HCT116 (cell line): Measurements from ENCODE around the gene CRACDL. TPM values are rescaled to one million over a fixed set of nuclear protein-coding genes. Genes with fewer than 3 reads are reported as not detected.

Source experiments
- ATAC-seq: fragments of 200-7000 bp; cut with Tn5 transposase; 2 replicates; pipeline ENCODE4 v1.9.1; 2020; ENCODE audit warnings: mild to moderate bottlenecking, moderate library complexity
- BruUV-seq: library from RNA; stranded (reverse); fragments of 400-500 nt; replicated peaks from 2 replicates; lab custom pipeline; 2021; lab: Mats Ljungman, UMichigan
- CTCF ChIA-PET: fragments of 300-600 bp; sonication (Branson Sonifier 250); formaldehyde crosslinking; loops from one replicate; lab custom pipeline; 2021; ENCODE audit warnings: antibody characterized with exemption; lab: Charles Lee
- POLR2A ChIA-PET: fragments of 300-600, 350-600 bp; sonication (Branson Sonifier 250); formaldehyde crosslinking; loops from one replicate; lab custom pipeline; 2021; ENCODE audit warnings: antibody characterized with exemption; lab: Charles Lee
- RAD21 ChIA-PET, 2 experiments: fragments of 300-600 bp; sonication (Branson Sonifier 250); formaldehyde crosslinking; loops; one replicate each; lab custom pipeline; 2023; ENCODE audit warnings: low total read pairs in 2 of 2; ENCODE audit not compliant: uncharacterized antibody in 2 of 2, unreplicated experiment in 2 of 2, low non-redundant PET in 1 of 2; lab: Charles Lee
- DNase-seq: peaks from one replicate; pipeline ENCODE4 v3.0.0-alpha.2; 2010; ENCODE audit warnings: low read depth, low spot score
- H2AFZ ChIP-seq: fragments of 200-600 bp; shearing (Covaris generic), sonication (generic); 2 replicates; pipeline ENCODE4 v1.6.1; 2017; ENCODE audit warnings: low read depth, mixed run types, mixed read lengths, antibody characterized with exemption, low read length; ENCODE audit not compliant: poor library complexity, severe bottlenecking
- H3K27ac ChIP-seq: 2 replicates; pipeline ENCODE4 v1.5.1; 2012; ENCODE audit warnings: low read depth, low read length
- H3K27me3 ChIP-seq: fragments of 200-600 bp; sonication (generic); 2 replicates; pipeline ENCODE4 v1.6.1; 2016; ENCODE audit warnings: mixed run types, low read length, mixed read lengths; ENCODE audit not compliant: insufficient read depth
- H3K36me3 ChIP-seq, 2 experiments: fragments of 200-500 bp in 1 of 2; fragments of 200-600 bp in 1 of 2; sonication (Bioruptor generic) in 1 of 2; sonication (generic) in 1 of 2; 2 replicates each; pipeline versions ENCODE4 v1.5.1 to v1.6.1; 2014 to 2016; ENCODE audit warnings: low read length in 2 of 2, inconsistent platforms in 1 of 2, mixed read lengths in 1 of 2, mixed run types in 1 of 2; ENCODE audit not compliant: insufficient read depth in 2 of 2, control insufficient read depth in 1 of 2
- H3K4me1 ChIP-seq, 2 experiments: fragments of 200-600 bp in 1 of 2; sonication (generic) in 1 of 2; 2 replicates each; pipeline versions ENCODE4 v1.5.1 to v1.6.1; 2012 to 2017; ENCODE audit warnings: low read length in 2 of 2, inconsistent platforms in 1 of 2, mild to moderate bottlenecking in 1 of 2, mixed read lengths in 1 of 2, mixed run types in 1 of 2, moderate library complexity in 1 of 2; ENCODE audit not compliant: insufficient read depth in 2 of 2, control insufficient read depth in 1 of 2
- H3K4me2 ChIP-seq: fragments of 200-600 bp; sonication (generic); 2 replicates; pipeline ENCODE4 v1.6.1; 2017; ENCODE audit warnings: mixed run types, low read length, mixed read lengths
- H3K4me3 ChIP-seq, 2 experiments: fragments of 200-600 bp in 1 of 2; sonication (generic) in 1 of 2; replicated peaks in 1 of 2; 2 replicates each; pipeline ENCODE4 v1.5.1; 2011 to 2016; ENCODE audit warnings: low read length in 2 of 2, control low read depth in 1 of 2, low read depth in 1 of 2, mild to moderate bottlenecking in 1 of 2, mixed read lengths in 1 of 2, mixed run types in 1 of 2
- H3K79me2 ChIP-seq: fragments of 200-600 bp; sonication (generic); 2 replicates; pipeline ENCODE4 v1.6.1; 2017; ENCODE audit warnings: mild to moderate bottlenecking, mixed run types, low read length, moderate library complexity, mixed read lengths; ENCODE audit not compliant: insufficient read depth
- H3K9ac ChIP-seq: fragments of 200-600 bp; sonication (generic); 2 replicates; pipeline ENCODE4 v1.6.1; 2016; ENCODE audit warnings: low read length, mixed read lengths
- H3K9me2 ChIP-seq: fragments of 200-600 bp; sonication (generic), shearing (Covaris generic); 2 replicates; pipeline ENCODE4 v1.6.1; 2017; ENCODE audit warnings: mixed run types, mild to moderate bottlenecking, moderate library complexity; ENCODE audit not compliant: insufficient read depth
- H3K9me3 ChIP-seq, 2 experiments: fragments of 200-500 bp in 1 of 2; fragments of 200-600 bp in 1 of 2; sonication (Bioruptor generic) in 1 of 2; sonication (generic) in 1 of 2; 2 replicates each; pipeline ENCODE4 v1.6.1; 2014 to 2017; ENCODE audit warnings: low read length in 2 of 2, mixed read lengths in 2 of 2, inconsistent platforms in 1 of 2, low read depth in 1 of 2, mild to moderate bottlenecking in 1 of 2, mixed run types in 1 of 2, moderate library complexity in 1 of 2; ENCODE audit not compliant: control insufficient read depth in 1 of 2, insufficient read depth in 1 of 2
- H4K20me1 ChIP-seq: fragments of 200-600 bp; sonication (generic), shearing (Covaris generic); 2 replicates; pipeline ENCODE4 v1.6.1; 2017; ENCODE audit warnings: mixed run types, mild to moderate bottlenecking, moderate library complexity; ENCODE audit not compliant: insufficient read depth
- CBX3 ChIP-seq: IDR thresholded peaks from 2 replicates; pipeline ENCODE4 v1.6.1; 2012; ENCODE audit warnings: low read depth
- CEBPB ChIP-seq: IDR thresholded peaks from 2 replicates; pipeline ENCODE4 v1.6.1; 2012; ENCODE audit warnings: low read depth
- EGR1 ChIP-seq: IDR thresholded peaks from 2 replicates; pipeline ENCODE4 v1.6.1; 2012; ENCODE audit warnings: low read depth
- ELF1 ChIP-seq: IDR thresholded peaks from 2 replicates; pipeline ENCODE4 v1.6.1; 2012; ENCODE audit warnings: low read depth, borderline replicate concordance
- EZH2 ChIP-seq: fragments of 200-600 bp; sonication (generic); IDR thresholded peaks from 2 replicates; pipeline ENCODE4 v1.6.1; 2017; ENCODE audit warnings: antibody characterized with exemption, mixed run types
- EZH2phosphoT487 ChIP-seq: fragments of 200-600 bp; IDR thresholded peaks from 2 replicates; pipeline ENCODE4 v1.6.1; 2018; ENCODE audit warnings: antibody characterized with exemption, borderline replicate concordance
- JUND ChIP-seq: IDR thresholded peaks from 2 replicates; pipeline ENCODE4 v1.6.1; 2012
- POLR2A ChIP-seq: IDR thresholded peaks from 2 replicates; pipeline ENCODE4 v1.7.0; 2011; ENCODE audit warnings: borderline replicate concordance; ENCODE audit not compliant: insufficient read depth, insufficient read length; ENCODE audit errors: extremely low read depth
- POLR2AphosphoS5 ChIP-seq: IDR thresholded peaks from 2 replicates; pipeline ENCODE4 v1.6.1; 2011; ENCODE audit warnings: mild to moderate bottlenecking, low read depth, low read length, moderate library complexity
- SP1 ChIP-seq: IDR thresholded peaks from 2 replicates; pipeline ENCODE4 v1.6.1; 2012; ENCODE audit warnings: low read depth
- SRF ChIP-seq: IDR thresholded peaks from 2 replicates; pipeline ENCODE4 v1.6.1; 2012; ENCODE audit warnings: low read depth
- TCF7L2 ChIP-seq: IDR thresholded peaks from 2 replicates; pipeline ENCODE4 v1.7.0; 2011; ENCODE audit warnings: borderline replicate concordance, inconsistent platforms; ENCODE audit not compliant: insufficient read depth, insufficient read length; ENCODE audit errors: extremely low read depth
- YY1 ChIP-seq: IDR thresholded peaks from 2 replicates; pipeline ENCODE4 v1.6.1; 2011; ENCODE audit warnings: low read length, low read depth, moderate library complexity, mild to moderate bottlenecking; ENCODE audit not compliant: insufficient replicate concordance; ENCODE audit errors: extremely low read depth
- ZFX ChIP-seq: fragments of 450-650 bp; IDR thresholded peaks from 2 replicates; pipeline ENCODE4 v1.6.1; 2017
- ZNF274 ChIP-seq: fragments of 200-500 bp; sonication (Bioruptor generic); IDR thresholded peaks from 2 replicates; pipeline ENCODE4 v1.6.1; 2014; ENCODE audit warnings: mild to moderate bottlenecking, low read depth, low read length, inconsistent platforms
- intact Hi-C: fragments of 100-400 bp; cut with micrococcal nuclease; formaldehyde crosslinking; loops from 2 replicates; pipeline ENCODE4 v1.10.0; 2022
- total RNA-seq: library from RNA; stranded (reverse); gene quantifications from one replicate; pipeline ENCODE4 v1.2.1, GENCODE V29; 2021; ENCODE audit not compliant: unreplicated experiment
- TF ChIP-seq, protein P1 (sequence below): IDR thresholded peaks from 2 replicates; pipeline ENCODE4 v1.6.1; 2012; ENCODE audit warnings: low read depth
- TF ChIP-seq, protein P2 (sequence below): IDR thresholded peaks from 2 replicates; pipeline ENCODE4 v1.6.1; 2011; ENCODE audit warnings: mild to moderate bottlenecking, low read length, moderate library complexity; ENCODE audit not compliant: insufficient replicate concordance; ENCODE audit errors: extremely low read depth
- TF ChIP-seq, protein P3 (sequence below): IDR thresholded peaks from 2 replicates; pipeline ENCODE4 v1.6.1; 2012

CRACDL gene
- total RNA-seq, 1 experiment from 2014 or later = 1.1 TPM

DNA sequence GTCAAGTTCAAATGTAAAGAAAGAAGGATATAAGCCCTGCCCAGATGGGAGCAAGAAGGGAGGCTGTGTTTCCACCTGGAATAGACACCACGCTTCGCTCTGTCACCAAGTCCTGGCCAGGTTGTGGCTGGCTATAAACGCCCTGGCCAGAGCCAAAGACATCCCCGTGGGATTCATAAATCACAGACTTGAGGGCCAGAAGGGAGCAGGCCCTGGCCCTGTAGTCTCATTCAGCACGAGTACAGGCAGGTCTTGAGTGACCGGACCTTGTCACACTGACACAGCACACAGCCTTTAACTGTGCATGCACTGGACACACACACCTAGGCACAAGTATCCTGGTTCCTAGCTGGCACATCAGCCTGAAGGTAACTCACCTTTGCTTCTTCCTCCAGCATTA is 110.6 kb downstream of the CRACDL start:
- Histone ChIP-seq H3K9ac (no peak overlapping the region), H3K36me3 (no peaks in the 10 kb centered on the region), H3K27ac (no peak overlapping the region), H3K4me3 (no peak overlapping the region), H4K20me1 (no peaks in the 10 kb centered on the region), H2AFZ (no peak overlapping the region), H3K9me2 (no peaks in the 10 kb centered on the region), H3K79me2 (no peaks in the 10 kb centered on the region), H3K27me3 (no peaks in the 10 kb centered on the region), H3K4me2 (no peak overlapping the region), H3K4me1 (no peaks in the 10 kb centered on the region), H3K9me3 (no peaks in the 10 kb centered on the region)
- POLR2A ChIA-PET = no interaction called here
- intact Hi-C loops = loop anchor here (10.0 kb wide), 1 partner anchor 79 kb away; no protein-coding TSS in a partner anchor
- BruUV-seq = no TSS peak
- no peak for ATAC-seq
- RAD21 ChIA-PET = no interaction called here
- CTCF ChIA-PET = no interaction called here
- no peak for DNase-seq
- no peak for TF ChIP-seq TCF7L2
- TF ChIP-seq JUND = no peak
- TF ChIP-seq, protein P1, sequence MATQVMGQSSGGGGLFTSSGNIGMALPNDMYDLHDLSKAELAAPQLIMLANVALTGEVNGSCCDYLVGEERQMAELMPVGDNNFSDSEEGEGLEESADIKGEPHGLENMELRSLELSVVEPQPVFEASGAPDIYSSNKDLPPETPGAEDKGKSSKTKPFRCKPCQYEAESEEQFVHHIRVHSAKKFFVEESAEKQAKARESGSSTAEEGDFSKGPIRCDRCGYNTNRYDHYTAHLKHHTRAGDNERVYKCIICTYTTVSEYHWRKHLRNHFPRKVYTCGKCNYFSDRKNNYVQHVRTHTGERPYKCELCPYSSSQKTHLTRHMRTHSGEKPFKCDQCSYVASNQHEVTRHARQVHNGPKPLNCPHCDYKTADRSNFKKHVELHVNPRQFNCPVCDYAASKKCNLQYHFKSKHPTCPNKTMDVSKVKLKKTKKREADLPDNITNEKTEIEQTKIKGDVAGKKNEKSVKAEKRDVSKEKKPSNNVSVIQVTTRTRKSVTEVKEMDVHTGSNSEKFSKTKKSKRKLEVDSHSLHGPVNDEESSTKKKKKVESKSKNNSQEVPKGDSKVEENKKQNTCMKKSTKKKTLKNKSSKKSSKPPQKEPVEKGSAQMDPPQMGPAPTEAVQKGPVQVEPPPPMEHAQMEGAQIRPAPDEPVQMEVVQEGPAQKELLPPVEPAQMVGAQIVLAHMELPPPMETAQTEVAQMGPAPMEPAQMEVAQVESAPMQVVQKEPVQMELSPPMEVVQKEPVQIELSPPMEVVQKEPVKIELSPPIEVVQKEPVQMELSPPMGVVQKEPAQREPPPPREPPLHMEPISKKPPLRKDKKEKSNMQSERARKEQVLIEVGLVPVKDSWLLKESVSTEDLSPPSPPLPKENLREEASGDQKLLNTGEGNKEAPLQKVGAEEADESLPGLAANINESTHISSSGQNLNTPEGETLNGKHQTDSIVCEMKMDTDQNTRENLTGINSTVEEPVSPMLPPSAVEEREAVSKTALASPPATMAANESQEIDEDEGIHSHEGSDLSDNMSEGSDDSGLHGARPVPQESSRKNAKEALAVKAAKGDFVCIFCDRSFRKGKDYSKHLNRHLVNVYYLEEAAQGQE = no peak
- TF ChIP-seq YY1 = no peak
- TF ChIP-seq, protein P2, sequence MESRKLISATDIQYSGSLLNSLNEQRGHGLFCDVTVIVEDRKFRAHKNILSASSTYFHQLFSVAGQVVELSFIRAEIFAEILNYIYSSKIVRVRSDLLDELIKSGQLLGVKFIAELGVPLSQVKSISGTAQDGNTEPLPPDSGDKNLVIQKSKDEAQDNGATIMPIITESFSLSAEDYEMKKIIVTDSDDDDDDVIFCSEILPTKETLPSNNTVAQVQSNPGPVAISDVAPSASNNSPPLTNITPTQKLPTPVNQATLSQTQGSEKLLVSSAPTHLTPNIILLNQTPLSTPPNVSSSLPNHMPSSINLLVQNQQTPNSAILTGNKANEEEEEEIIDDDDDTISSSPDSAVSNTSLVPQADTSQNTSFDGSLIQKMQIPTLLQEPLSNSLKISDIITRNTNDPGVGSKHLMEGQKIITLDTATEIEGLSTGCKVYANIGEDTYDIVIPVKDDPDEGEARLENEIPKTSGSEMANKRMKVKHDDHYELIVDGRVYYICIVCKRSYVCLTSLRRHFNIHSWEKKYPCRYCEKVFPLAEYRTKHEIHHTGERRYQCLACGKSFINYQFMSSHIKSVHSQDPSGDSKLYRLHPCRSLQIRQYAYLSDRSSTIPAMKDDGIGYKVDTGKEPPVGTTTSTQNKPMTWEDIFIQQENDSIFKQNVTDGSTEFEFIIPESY = no peak
- TF ChIP-seq CBX3 = no peak
- no peak for TF ChIP-seq EZH2
- no peak for TF ChIP-seq SP1
- no peak for TF ChIP-seq ZFX
- no peak for TF ChIP-seq ZNF274
- no peak for TF ChIP-seq EGR1
- TF ChIP-seq POLR2AphosphoS5 = no peak
- no peak for TF ChIP-seq ELF1
- no peak for TF ChIP-seq CEBPB
- no peak for TF ChIP-seq POLR2A
- no peak for TF ChIP-seq EZH2phosphoT487
- TF ChIP-seq, protein P3, sequence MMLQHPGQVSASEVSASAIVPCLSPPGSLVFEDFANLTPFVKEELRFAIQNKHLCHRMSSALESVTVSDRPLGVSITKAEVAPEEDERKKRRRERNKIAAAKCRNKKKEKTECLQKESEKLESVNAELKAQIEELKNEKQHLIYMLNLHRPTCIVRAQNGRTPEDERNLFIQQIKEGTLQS = no peak
- no peak for TF ChIP-seq SRF
